Large intestine (tissue), 3 donors: Measurements from ENCODE around the gene SPDYE17. TPM values are rescaled to one million over a fixed set of nuclear protein-coding genes. Genes with fewer than 3 reads are reported as not detected.
"Not testable (repeated sequence)": the region's sequence is repeated elsewhere in the genome, so short reads cannot be mapped to it uniquely, and the experiment has no call there.

Experiments used
- DNase-seq, 2 donors: peaks; one replicate each; pipeline versions ENCODE4 v3.0.0 to v3.0.0-alpha.2; 2013
- H3K27ac ChIP-seq: one replicate; pipeline ENCODE4 v1.5.1; 2013; ENCODE audit warnings: low read length
- H3K27me3 ChIP-seq: 2 replicates; pipeline ENCODE4 v1.6.1; 2013; ENCODE audit warnings: low read length; ENCODE audit not compliant: control insufficient read depth, insufficient read depth
- H3K36me3 ChIP-seq: 2 replicates; pipeline ENCODE4 v1.6.1; 2013; ENCODE audit warnings: low read length; ENCODE audit not compliant: control insufficient read depth, insufficient read depth
- H3K4me1 ChIP-seq: one replicate; pipeline ENCODE4 v1.6.1; 2013; ENCODE audit warnings: low read length; ENCODE audit not compliant: control insufficient read depth, insufficient read depth
- H3K4me3 ChIP-seq: one replicate; pipeline ENCODE4 v1.5.1; 2013; ENCODE audit warnings: low read length
- H3K9me3 ChIP-seq: one replicate; pipeline ENCODE4 v1.6.1; 2013; ENCODE audit warnings: mild to moderate bottlenecking, low read depth, low read length, moderate library complexity; ENCODE audit not compliant: control insufficient read depth
- WGBS: methylation state at CpG from one replicate; pipeline ENCODE4 v1.1.5; 2013; ENCODE audit warnings: low lambda C conversion rate; ENCODE audit not compliant: insufficient coverage; 5-methylcytosine and 5-hydroxymethylcytosine counted together
- polyA plus RNA-seq: library from polyadenylated mRNA; unstranded; fragments of 120-200 nt; gene quantifications from one replicate; pipeline ENCODE4 v1.2.1, GENCODE V29; 2013

The SPDYE17 gene
- polyA plus RNA-seq, 1 donor, result not detected

- not testable (repeated sequence) for H3K27ac ChIP-seq, H3K36me3 ChIP-seq, H3K27me3 ChIP-seq, DNase-seq, H3K4me3 ChIP-seq, H3K4me1 ChIP-seq
- WGBS, result no CpG with 5 or more reads among the region's 11 CpGs
- H3K9me3 ChIP-seq, result peaks cover 11% of the 10 kb centered on the region
Measured at GRCh38 chr7:76998764-76999450, 33.3 kb downstream of the SPDYE17 start.

- no CpG with 5 or more reads among the region's 3 CpGs for WGBS
- peaks cover 11% of the 10 kb centered on the region for H3K9me3 ChIP-seq
- H3K27me3 ChIP-seq, result no peaks in the 10 kb centered on the region
- no peaks in the 10 kb centered on the region for H3K4me1 ChIP-seq
- no peak overlapping the region for H3K27ac ChIP-seq
- no peak for DNase-seq
- peaks cover 3% of the 10 kb centered on the region for H3K36me3 ChIP-seq
- no peak overlapping the region for H3K4me3 ChIP-seq
Measured at GRCh38 chr7:76998285-76998589, 33.9 kb downstream of the SPDYE17 start.

GRCh38 chr7:76997381-76998284, 34.5 kb downstream of the SPDYE17 start:
- Histone ChIP-seq H3K27me3 (no peaks in the 10 kb centered on the region), H3K27ac (no peak overlapping the region), H3K4me3 (no peak overlapping the region), H3K9me3 (peaks cover 11% of the 10 kb centered on the region), H3K36me3 (peaks cover 3% of the 10 kb centered on the region), H3K4me1 (no peaks in the 10 kb centered on the region)
- DNase-seq, result no peak
- WGBS, result 100% methylated on average over 1 of the region's 5 CpGs

GRCh38 chr7:76996932-76997331, 35.2 kb downstream of the SPDYE17 start:
- H3K9me3 ChIP-seq, result peaks cover 11% of the 10 kb centered on the region
- not testable (repeated sequence) for H3K4me3 ChIP-seq, H3K27me3 ChIP-seq, DNase-seq, H3K27ac ChIP-seq, H3K36me3 ChIP-seq, H3K4me1 ChIP-seq

- H3K27me3 ChIP-seq, H3K4me1 ChIP-seq, DNase-seq, H3K4me3 ChIP-seq, H3K27ac ChIP-seq, H3K36me3 ChIP-seq: not testable (repeated sequence)
- WGBS, result no CpG with 5 or more reads among the region's 13 CpGs
- peaks cover 11% of the 10 kb centered on the region for H3K9me3 ChIP-seq
Measured at GRCh38 chr7:76994286-76994685, 37.9 kb downstream of the SPDYE17 start.

- not testable (repeated sequence) for H3K4me1 ChIP-seq, H3K36me3 ChIP-seq, H3K4me3 ChIP-seq, DNase-seq, H3K9me3 ChIP-seq, H3K27me3 ChIP-seq, H3K27ac ChIP-seq
- no CpG with 5 or more reads among the region's 19 CpGs for WGBS
Measured at GRCh38 chr7:76993831-76994230, 38.3 kb downstream of the SPDYE17 start.

GRCh38 chr7:76992871-76993270, 39.3 kb downstream of the SPDYE17 start:
- not testable (repeated sequence) for H3K4me1 ChIP-seq, H3K27me3 ChIP-seq, DNase-seq, H3K9me3 ChIP-seq, H3K27ac ChIP-seq, H3K36me3 ChIP-seq, H3K4me3 ChIP-seq
- no CpG with 5 or more reads among the region's 7 CpGs for WGBS

- H3K27me3 ChIP-seq, H3K9me3 ChIP-seq, H3K4me1 ChIP-seq, H3K4me3 ChIP-seq, H3K27ac ChIP-seq, H3K36me3 ChIP-seq, DNase-seq: not testable (repeated sequence)
- no CpG with 5 or more reads among the region's 18 CpGs for WGBS
Measured at GRCh38 chr7:76992204-76992603, 40.0 kb downstream of the SPDYE17 start.

GRCh38 chr7:76990202-76990601, 42.0 kb downstream of the SPDYE17 start:
- not testable (repeated sequence) for H3K4me3 ChIP-seq, H3K4me1 ChIP-seq, H3K36me3 ChIP-seq, H3K9me3 ChIP-seq, DNase-seq, H3K27ac ChIP-seq, H3K27me3 ChIP-seq
- WGBS, result no CpG with 5 or more reads among the region's 12 CpGs

- not testable (repeated sequence) for H3K36me3 ChIP-seq, DNase-seq, H3K4me1 ChIP-seq, H3K4me3 ChIP-seq, H3K27me3 ChIP-seq, H3K27ac ChIP-seq, H3K9me3 ChIP-seq
- no CpG with 5 or more reads among the region's 16 CpGs for WGBS
Measured at GRCh38 chr7:76985924-76986717, 46.0 kb downstream of the SPDYE17 start.
